A549 (cell line): ENCODE results near the gene DTNB. TPM values are rescaled to one million over a fixed set of nuclear protein-coding genes. Genes with fewer than 3 reads are reported as not detected.

Source experiments
- ATAC-seq, 2 experiments: fragments of 200-7000 bp in 1 of 2; fragments of >200 bp in 1 of 2; cut with Nextera tagmentation in 1 of 2; cut with Tn5 transposase in 1 of 2; 3 replicates each; pipeline versions ENCODE4 v1.8.0 to v1.9.1; 2018 to 2020; ENCODE audit warnings: mild to moderate bottlenecking in 1 of 2, moderate library complexity in 1 of 2
- CTCF ChIA-PET: fragments of 300-600 bp; sonication (Branson Sonifier 250); formaldehyde crosslinking; extraction: SDS; loops from one replicate; lab custom pipeline; 2021; ENCODE audit warnings: antibody characterized with exemption, inconsistent platforms; lab: Yijun Ruan, JAX
- POLR2A ChIA-PET: fragments of 350-600 bp; formaldehyde crosslinking; extraction: SDS; loops from one replicate; lab custom pipeline; 2021; ENCODE audit warnings: antibody characterized with exemption, inconsistent platforms; lab: Yijun Ruan, JAX
- DNase-seq, 2 experiments: peaks; one replicate each; pipeline versions ENCODE4 v3.0.0 to v3.0.0-alpha.2; 2011 to 2016; ENCODE audit warnings: low read depth in 1 of 2, low spot score in 1 of 2
- FAIRE-seq: peaks from 2 replicates; lab custom pipeline; 2011; peaks lifted over from hg19 to GRCh38; lab: Jason Lieb, UNC
- H3K27ac ChIP-seq, 2 experiments: fragments of >200 bp; sonication (Bioruptor Twin); formaldehyde crosslinking; 3 replicates each; pipeline ENCODE4 v1.5.1; 2016 to 2017
- H3K4me1 ChIP-seq: fragments of >200 bp; sonication (Bioruptor Twin); formaldehyde crosslinking; 3 replicates; pipeline ENCODE4 v1.6.1; 2016
- H3K4me2 ChIP-seq: fragments of >200 bp; sonication (Bioruptor Twin); formaldehyde crosslinking; 3 replicates; pipeline ENCODE4 v1.6.1; 2016
- H3K4me3 ChIP-seq: fragments of >200 bp; sonication (Bioruptor Twin); formaldehyde crosslinking; 3 replicates; pipeline ENCODE4 v1.5.1; 2016
- H3K9me3 ChIP-seq: fragments of >200 bp; sonication (Bioruptor Twin); formaldehyde crosslinking; 3 replicates; pipeline ENCODE4 v1.6.1; 2016
- CBX2 ChIP-seq: fragments of 200-600 bp; sonication (generic); IDR thresholded peaks from 2 replicates; pipeline ENCODE4 v1.6.1; 2016; ENCODE audit warnings: low read depth, mild to moderate bottlenecking, borderline replicate concordance
- CBX8 ChIP-seq: fragments of 200-600 bp; sonication (generic); IDR thresholded peaks from 2 replicates; pipeline ENCODE4 v1.6.1; 2016
- EHF ChIP-seq: fragments of 250-450 bp; sonication (Bioruptor Pico); IDR thresholded peaks from 2 replicates; pipeline ENCODE4 v1.5.0; 2020; ENCODE audit warnings: mild to moderate bottlenecking
- ELK1 ChIP-seq: fragments of 150-350 bp; IDR thresholded peaks from 2 replicates; pipeline ENCODE4 v1.6.1; 2014; ENCODE audit warnings: low read depth, mild to moderate bottlenecking, low read length
- ESRRA ChIP-seq: fragments of 150-350 bp; IDR thresholded peaks from 2 replicates; pipeline ENCODE4 v1.6.1; 2014; ENCODE audit warnings: mild to moderate bottlenecking, low read length, borderline replicate concordance
- FOSL2 ChIP-seq, 2 experiments: fragments of 450-650 bp in 1 of 2; fragments of >200 bp in 1 of 2; sonication (Bioruptor Twin) in 1 of 2; formaldehyde crosslinking; IDR thresholded peaks; 2 replicates each; pipeline versions ENCODE4 v1.5.0 to v1.6.1; 2016 to 2020; ENCODE audit warnings: mild to moderate bottlenecking in 1 of 2, moderate library complexity in 1 of 2
- GATA3 ChIP-seq: IDR thresholded peaks from 2 replicates; pipeline ENCODE4 v1.6.1; 2012; ENCODE audit warnings: borderline replicate concordance
- HDAC2 ChIP-seq: fragments of 200-600 bp; sonication (generic); IDR thresholded peaks from 2 replicates; pipeline ENCODE4 v1.6.1; 2016
- HMGXB4 ChIP-seq: fragments of 250-450 bp; sonication (Bioruptor Pico); IDR thresholded peaks from 2 replicates; pipeline ENCODE4 v1.5.0; 2021; ENCODE audit warnings: mild to moderate bottlenecking, moderate library complexity, borderline replicate concordance
- HOXA7 ChIP-seq: fragments of 250-450 bp; sonication (Bioruptor Pico); IDR thresholded peaks from 2 replicates; pipeline ENCODE4 v1.5.0; 2020; ENCODE audit warnings: mild to moderate bottlenecking, moderate library complexity
- KDM1A ChIP-seq: fragments of 200-600 bp; sonication (generic); IDR thresholded peaks from 2 replicates; pipeline ENCODE4 v1.6.1; 2016; ENCODE audit warnings: low read depth, mild to moderate bottlenecking
- KDM5A ChIP-seq: fragments of 200-600 bp; sonication (generic); IDR thresholded peaks from 2 replicates; pipeline ENCODE4 v1.6.1; 2016; ENCODE audit warnings: antibody characterized with exemption, mild to moderate bottlenecking
- MAFK ChIP-seq: fragments of 450-650 bp; IDR thresholded peaks from 2 replicates; pipeline ENCODE4 v1.6.1; 2014; ENCODE audit not compliant: partially characterized antibody
- NPAS2 ChIP-seq: fragments of 250-450 bp; sonication (Bioruptor Pico); IDR thresholded peaks from 2 replicates; pipeline ENCODE4 v1.8.0; 2022; ENCODE audit warnings: mild to moderate bottlenecking, moderate library complexity, borderline replicate concordance
- PBX3 ChIP-seq: IDR thresholded peaks from 2 replicates; pipeline ENCODE4 v1.6.1; 2012
- POLR2A ChIP-seq: IDR thresholded peaks from 2 replicates; pipeline ENCODE4 v1.6.1; 2012; ENCODE audit warnings: mild to moderate bottlenecking, low read length
- RNF2 ChIP-seq: fragments of 200-600 bp; sonication (generic); IDR thresholded peaks from 2 replicates; pipeline ENCODE4 v1.6.1; 2016; ENCODE audit warnings: low read depth, mild to moderate bottlenecking, antibody characterized with exemption, moderate library complexity, borderline replicate concordance
- SMC3 ChIP-seq: fragments of >200 bp; sonication (Bioruptor Twin); formaldehyde crosslinking; IDR thresholded peaks from 3 replicates; pipeline ENCODE4 v1.6.1; 2018; ENCODE audit warnings: inconsistent platforms
- ZNF302 ChIP-seq: fragments of 250-450 bp; sonication (Bioruptor Pico); IDR thresholded peaks from 2 replicates; pipeline ENCODE4 v1.9.0; 2021; ENCODE audit warnings: inconsistent platforms, mild to moderate bottlenecking, moderate library complexity
- WGBS: methylation state at CpG from one replicate; pipeline ENCODE4 v1.1.6; 2017; ENCODE audit errors: missing lambda C conversion rate; 5-methylcytosine and 5-hydroxymethylcytosine counted together
- polyA plus RNA-seq, 4 experiments: library from polyadenylated mRNA; depleted of rRNA in 3 of 4; stranded (reverse); fragments of >200 nt; fragmentation: RNase III in 1 of 4; extraction: RNeasy Plus Mini Kit Qiagen cat#74134 plus additional on column Dnase treatment in 1 of 4; gene quantifications; 2 replicates in 3 of 4; 3 replicates in 1 of 4; pipeline ENCODE4 v1.2.3, GENCODE V29; 2011 to 2017
- TF ChIP-seq, protein P1 (sequence below): IDR thresholded peaks from 2 replicates; pipeline ENCODE4 v1.6.1; 2012
- TF ChIP-seq, protein P2 (sequence below): fragments of 250-450 bp; sonication (Bioruptor Pico); IDR thresholded peaks from 2 replicates; pipeline ENCODE4 v1.5.0; 2020; ENCODE audit warnings: low read depth, mild to moderate bottlenecking, moderate library complexity

The DTNB gene
- polyA plus RNA-seq, 2 of the 4 experiments (the other 2 are of a cell fraction): 11.2 to 32.6 TPM

DNA sequence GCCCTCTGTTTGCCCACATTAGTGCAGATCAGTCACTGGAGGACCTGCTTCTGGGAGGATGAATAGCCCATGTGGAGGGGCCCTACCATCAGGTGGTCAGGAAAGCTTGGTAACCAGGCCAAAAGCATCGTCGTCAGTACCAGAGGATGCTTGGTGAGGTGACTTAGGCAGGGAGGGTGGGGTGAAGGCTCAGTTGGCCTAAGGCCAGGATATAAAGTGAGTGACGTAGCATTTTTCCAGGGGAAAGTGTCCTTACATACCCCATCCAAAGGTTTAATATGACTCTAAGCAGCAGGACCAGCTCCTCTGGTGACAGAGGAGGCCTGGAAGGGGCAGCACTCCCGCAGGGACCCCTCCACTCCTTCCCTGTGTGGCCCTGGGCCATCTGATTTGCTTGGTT is 303.9 kb downstream of the DTNB start:
- CTCF ChIA-PET: interaction anchor here (0.6 to 2.8 kb wide), 5 partner anchors 8 to 473 kb away, joined by 3 to 10 read pairs (median 4); partner anchors contain the start of gene DNMT3A
- no peak overlapping the region for H3K4me2 ChIP-seq
- ATAC-seq (no peak), DNase-seq (no peak), FAIRE-seq (no peak)
- H3K4me1 ChIP-seq: no peaks in the 10 kb centered on the region
- TF ChIP-seq POLR2A (no peak), NPAS2 (no peak), PBX3 (no peak), ZNF302 (CRISPR knock-in tag) (no peak), EHF (no peak), HMGXB4 (no peak), HDAC2 (no peak), SMC3 (no peak), MAFK (no peak), ESRRA (no peak), CBX8 (no peak), ELK1 (no peak)
- TF ChIP-seq, protein P1, sequence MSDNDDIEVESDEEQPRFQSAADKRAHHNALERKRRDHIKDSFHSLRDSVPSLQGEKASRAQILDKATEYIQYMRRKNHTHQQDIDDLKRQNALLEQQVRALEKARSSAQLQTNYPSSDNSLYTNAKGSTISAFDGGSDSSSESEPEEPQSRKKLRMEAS: no peak
- TF ChIP-seq, protein P2, sequence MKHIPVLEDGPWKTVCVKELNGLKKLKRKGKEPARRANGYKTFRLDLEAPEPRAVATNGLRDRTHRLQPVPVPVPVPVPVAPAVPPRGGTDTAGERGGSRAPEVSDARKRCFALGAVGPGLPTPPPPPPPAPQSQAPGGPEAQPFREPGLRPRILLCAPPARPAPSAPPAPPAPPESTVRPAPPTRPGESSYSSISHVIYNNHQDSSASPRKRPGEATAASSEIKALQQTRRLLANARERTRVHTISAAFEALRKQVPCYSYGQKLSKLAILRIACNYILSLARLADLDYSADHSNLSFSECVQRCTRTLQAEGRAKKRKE (CRISPR knock-in tag): no peak
- H3K4me3 ChIP-seq: no peak overlapping the region
- H3K9me3 ChIP-seq: no peaks in the 10 kb centered on the region
- no peak overlapping the region for H3K27ac ChIP-seq
- POLR2A ChIA-PET: interaction anchor here (0.6 kb wide), 1 partner anchor 603 kb away, joined by 4 read pairs; no protein-coding TSS in a partner anchor
- WGBS: 62% methylated on average over 4 of the region's 4 CpGs

DNA sequence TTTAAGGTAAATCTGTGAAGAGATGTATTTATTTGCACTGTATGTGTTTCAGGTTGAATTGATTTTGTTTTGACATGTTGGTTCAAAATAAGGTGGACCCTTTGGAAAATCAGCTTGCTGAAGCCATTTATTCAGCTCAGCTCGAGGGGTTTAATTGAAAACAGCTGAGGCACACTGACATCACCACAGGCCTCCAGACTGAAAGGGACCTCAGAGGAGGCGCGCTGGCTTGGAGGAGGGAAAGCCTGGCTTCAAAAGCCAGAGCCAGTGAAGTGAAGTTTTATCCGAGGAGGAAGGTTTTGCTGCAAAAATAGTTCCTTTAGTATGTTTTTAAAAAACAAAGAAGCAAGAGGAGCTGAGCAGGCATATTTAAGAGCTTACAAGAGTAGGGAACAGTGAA is 304.7 kb downstream of the DTNB start:
- no peaks in the 10 kb centered on the region for H3K4me1 ChIP-seq
- no peak for TF ChIP-seq GATA3
- no peak for TF ChIP-seq HOXA7 (CRISPR knock-in tag)
- no peak for TF ChIP-seq NPAS2
- no peak for TF ChIP-seq CBX2
- no peak for TF ChIP-seq KDM5A
- ChIA-PET POLR2A (no interaction called here), CTCF (interaction anchor here (0.6 to 2.8 kb wide), 8 partner anchors 8 to 474 kb away, joined by 3 to 18 read pairs (median 4); partner anchors contain the start of gene DNMT3A)
- no peak for ATAC-seq
- H3K4me3 ChIP-seq: no peak overlapping the region
- no peak for DNase-seq
- no peak overlapping the region for H3K4me2 ChIP-seq
- H3K9me3 ChIP-seq: no peaks in the 10 kb centered on the region
- no peak overlapping the region for H3K27ac ChIP-seq
- FAIRE-seq: no peak
- 78% methylated on average over 4 of the region's 4 CpGs for WGBS

- ChIA-PET CTCF (interaction anchor here (0.5 to 2.8 kb wide), 4 partner anchors 9 to 200 kb away, joined by 3 to 18 read pairs (median 8); no protein-coding TSS in a partner anchor), POLR2A (no interaction called here)
- Histone ChIP-seq H3K9me3 (no peaks in the 10 kb centered on the region), H3K4me2 (no peak overlapping the region), H3K4me3 (no peak overlapping the region), H3K4me1 (peaks cover 3% of the 10 kb centered on the region; the same call in 2 of the 3 replicates), H3K27ac (no peak overlapping the region)
- DNase-seq (no peak), ATAC-seq (no peak), FAIRE-seq (no peak)
- WGBS: 72% methylated on average over 9 of the region's 9 CpGs
- no peak for TF ChIP-seq SMC3
- no peak for TF ChIP-seq RNF2
- TF ChIP-seq ELK1: no peak
- no peak for TF ChIP-seq KDM1A
- TF ChIP-seq FOSL2 (IDR thresholded peaks at IDR 0.05): no peak
- TF ChIP-seq FOSL2 (CRISPR knock-in tag; IDR thresholded peaks at IDR 0.05): no peak
Measured at GRCh38 chr2:25367296-25367695, 306.1 kb downstream of the DTNB start.
